ENCODE results near the gene SSH3. TPM values are rescaled to one million over a fixed set of nuclear protein-coding genes. Genes with fewer than 3 reads are reported as not detected.

The SSH3 gene
- total and polyA plus RNA-seq, 2 of the 4 experiments (the other 2 are of a cell fraction), result 7.3 to 26.7 TPM

DNA sequence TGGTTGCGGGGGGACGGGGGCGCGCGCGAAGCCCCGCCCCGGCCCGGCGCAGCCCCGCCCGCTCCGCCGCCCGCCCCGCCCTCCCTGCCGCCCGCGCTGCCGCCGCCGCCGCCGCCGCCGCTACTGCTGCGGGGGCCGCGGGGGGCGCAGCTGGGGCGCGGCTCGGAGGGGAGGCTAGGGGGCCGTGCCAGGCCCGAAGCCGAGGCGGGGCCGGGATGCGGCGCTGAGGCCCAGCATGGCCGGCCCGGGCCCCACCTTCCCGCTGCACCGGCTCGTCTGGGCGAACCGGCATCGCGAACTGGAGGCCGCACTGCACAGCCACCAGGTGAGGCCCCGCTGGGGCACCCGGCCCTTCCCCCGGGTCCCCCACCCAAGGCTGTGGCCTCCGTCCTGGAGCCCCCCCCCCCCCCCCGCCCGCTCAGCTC is 14.1 kb upstream of the SSH3 start, which contains the start of gene ANKRD13D:
ANKRD13D (plus strand) TSS at position 78 of the 425 bp plus-strand sequence; CDS start at position 236, 158 bp downstream.
- Histone ChIP-seq H2AFZ (replicated peaks; ENCODE audit: low read length, poor library complexity) (peak within 1 kb of the TSS; percentile 97), H3K9me3 (ENCODE audit: control insufficient read depth, insufficient read depth, low read length) (no peaks in the 10 kb centered on the region), H2BK20ac (ENCODE audit: low read depth, low read length) (peak within 1 kb of the TSS; percentile 11), H2BK15ac (ENCODE audit: low read depth, low read length) (peak within 1 kb of the TSS; percentile 64; the same call in 2 of the 3 replicates), H3K4me1 (ENCODE audit: control insufficient read depth, insufficient read depth, low read length) (peaks cover 21% of the 10 kb centered on the region), H4K91ac (ENCODE audit: insufficient read depth, low read depth, low read length) (peak within 1 kb of the TSS; percentile 99), H3K9ac (ENCODE audit: low read depth, low read length) (peak within 1 kb of the TSS; percentile 89), H3K23ac (ENCODE audit: low read depth, low read length) (peak within 1 kb of the TSS; percentile 94), H2BK5ac (ENCODE audit: low read depth, low read length, poor library complexity, severe bottlenecking) (peak within 1 kb of the TSS; percentile 90), H3K56ac (ENCODE audit: extremely low read depth, insufficient read depth, low read length) (peak within 1 kb of the TSS; percentile 81), H3K14ac (replicated peaks; ENCODE audit: low read depth, low read length) (peak within 1 kb of the TSS; percentile 97), H2BK120ac (ENCODE audit: low read depth, low read length) (peak within 1 kb of the TSS; percentile 67), H3K27me3 (ENCODE audit: control insufficient read depth, insufficient read depth, low read length) (no peaks in the 10 kb centered on the region), H3K36me3 (ENCODE audit: control insufficient read depth, insufficient read depth, low read length) (peaks cover 40% of the 10 kb centered on the region), H3K9me1 (ENCODE audit: insufficient read depth, low read length) (peaks cover 22% of the 10 kb centered on the region; the same call in 1 of the 2 replicates), H4K5ac (ENCODE audit: low read depth, low read length) (peak within 1 kb of the TSS; percentile 98), H4K8ac (ENCODE audit: low read depth in 2 of 2, low read length in 2 of 2) (peak within 1 kb of the TSS; percentile 97 to 100), H4K20me1 (ENCODE audit: insufficient read depth, low read length) (peaks cover 15% of the 10 kb centered on the region), H3K27ac (ENCODE audit: insufficient read depth, low read length) (peak within 1 kb of the TSS; percentile 95), H3K4ac (ENCODE audit: low read depth, low read length) (peak within 1 kb of the TSS; percentile 98), H3K4me2 (ENCODE audit: low read depth, low read length) (peak within 1 kb of the TSS; percentile 92), H2AK5ac (ENCODE audit: low read depth, low read length) (peak within 1 kb of the TSS; percentile 99), H3K18ac (ENCODE audit: low read depth, low read length) (peak within 1 kb of the TSS; percentile 81), H3K4me3 (ENCODE audit: insufficient read depth, low read depth, low read length) (peak within 1 kb of the TSS; percentile 74), H3K79me1 (ENCODE audit: low read depth in 1 of 2, low read length in 2 of 2) (peaks cover 16 to 53% of the 10 kb centered on the region in 2 experiments; a peak in 3 of 4 replicates), H2AK9ac (replicated peaks; ENCODE audit: low read depth, low read length, poor library complexity) (peak within 1 kb of the TSS; percentile 100)
- CTCF ChIA-PET, result interaction anchor here (0.6 kb wide), 1 partner anchor 57 kb away, joined by 3 read pairs; no protein-coding TSS in a partner anchor
- in situ Hi-C loops (cut with MboI; ENCODE audit: low sequenced_read_pairs), result no loop called here
- 0% methylated on average over 15 of the region's 56 CpGs; no CpG with 5 or more reads in 1 of the 2 experiments for WGBS, 2 experiments (ENCODE audit: extremely low coverage in 2 of 2, insufficient read length in 1 of 2)
- ATAC-seq (ENCODE audit: low read depth) (peak; percentile 70), DNase-seq (no peak)
- no TSS peak for BruUV-seq (replicated peaks)
- POLR2A ChIA-PET (ENCODE audit: unreplicated experiment), result interaction anchor here (0.6 kb wide), 1 partner anchor 294 kb away, joined by 7 read pairs; no protein-coding TSS in a partner anchor
- TF ChIP-seq RCOR1 (IDR thresholded peaks at IDR 0.05; ENCODE audit: insufficient replicate concordance, low read length) (no peak), MXI1 (IDR thresholded peaks at IDR 0.05; ENCODE audit: borderline replicate concordance, low read depth, low read length) (0 out of 2 replicates have a peak, but pooled peaks have one; percentile 33)
- dilution Hi-C loops (cut with HindIII; ENCODE audit: low sequenced_read_pairs, unreplicated experiment), result no loop called here
- intact Hi-C loops (cut with micrococcal nuclease), result loop anchor here (2.0 kb wide), 2 partner anchors 14 to 26 kb away; partner anchors contain the start of gene SSH3
